Effector CD8-positive, alpha-beta T cell (primary cell): ENCODE measurements around the gene NOS1AP.
"Not testable (repeated sequence)": the region's sequence is repeated elsewhere in the genome, so short reads cannot be mapped to it uniquely, and the experiment has no call there.

Experiments
- DNase-seq: peaks from one replicate; lab custom pipeline; 2025; lab: John Stamatoyannopoulos, UW

NOS1AP gene

GRCh38 chr1:162405800-162406199 lies 336.3 kb downstream of the NOS1AP start:
- no peak for DNase-seq

GRCh38 chr1:162406811-162407210 lies 337.3 kb downstream of the NOS1AP start:
- no peak for DNase-seq

GRCh38 chr1:162407539-162407938 lies 338.0 kb downstream of the NOS1AP start:
- DNase-seq, result no peak

- DNase-seq, result no peak
Measured at GRCh38 chr1:162412002-162412401, 342.5 kb downstream of the NOS1AP start, which contains the start of gene SH2D1B. SH2D1B (minus strand) TSS chr1:162412136; CDS start chr1:162412016, 120 bp downstream.

GRCh38 chr1:162416215-162416614 lies 346.7 kb downstream of the NOS1AP start:
- no peak for DNase-seq

- no peak for DNase-seq
Measured at GRCh38 chr1:162416909-162417308, 347.4 kb downstream of the NOS1AP start.

GRCh38 chr1:162417650-162418049 lies 348.2 kb downstream of the NOS1AP start:
- DNase-seq, result no peak

GRCh38 chr1:162418584-162418983 lies 349.1 kb downstream of the NOS1AP start:
- not testable (repeated sequence) for DNase-seq

- not testable (repeated sequence) for DNase-seq
Measured at GRCh38 chr1:162419450-162419931, 350.0 kb downstream of the NOS1AP start.
